Measurements from ENCODE around the gene PKIG. TPM values are rescaled to one million over a fixed set of nuclear protein-coding genes. Genes with fewer than 3 reads are reported as not detected.
A peak's percentile ranks its signal among the peaks of the same experiment; 100 is the strongest.
"Not testable (repeated sequence)": the region's sequence is repeated elsewhere in the genome, so short reads cannot be mapped to it uniquely, and the experiment has no call there.

Gene PKIG
- total RNA-seq (ENCODE audit: insufficient read depth, low replicate concordance), result 114 TPM

DNA sequence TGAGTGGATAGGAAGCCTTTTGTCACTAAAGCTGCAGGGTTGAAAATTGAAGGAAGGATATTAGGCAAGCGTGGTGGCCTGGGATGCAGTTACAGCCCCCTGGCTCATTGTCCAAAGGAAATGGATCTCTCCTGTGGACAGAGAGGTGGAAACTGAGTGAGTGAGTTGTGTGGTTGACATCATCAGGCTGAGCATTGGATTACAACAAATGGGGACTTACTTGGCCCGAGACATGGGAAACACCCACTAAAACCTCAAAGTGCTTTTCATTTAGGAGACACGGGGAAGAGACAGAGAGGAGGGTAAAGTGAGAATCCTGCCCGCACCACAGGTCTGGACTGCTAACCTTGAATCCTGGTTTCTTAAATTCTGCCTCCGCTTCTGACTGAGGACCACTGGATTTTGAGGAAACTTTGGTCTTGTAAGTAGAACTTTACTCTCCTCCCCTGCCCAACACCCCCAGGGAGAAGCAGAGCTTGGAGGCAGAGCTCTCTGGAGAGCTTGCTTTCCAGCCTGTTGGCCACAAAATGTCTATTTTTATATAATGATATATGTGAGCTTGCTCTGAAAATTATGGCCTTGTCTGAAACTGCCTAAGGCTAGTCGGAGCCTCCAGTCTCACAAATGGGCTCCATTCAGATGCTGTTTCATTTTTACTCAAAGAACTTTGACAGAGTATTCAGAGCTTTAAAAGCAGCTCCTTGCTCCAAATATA is at the start of gene PKIG:
PKIG (plus strand) TSS at position 269 of the 715 bp plus-strand sequence. CDS start 31,978 bp downstream, outside the sequence.
- peak; percentile 87 for DNase-seq (ENCODE audit: low spot score)

DNA sequence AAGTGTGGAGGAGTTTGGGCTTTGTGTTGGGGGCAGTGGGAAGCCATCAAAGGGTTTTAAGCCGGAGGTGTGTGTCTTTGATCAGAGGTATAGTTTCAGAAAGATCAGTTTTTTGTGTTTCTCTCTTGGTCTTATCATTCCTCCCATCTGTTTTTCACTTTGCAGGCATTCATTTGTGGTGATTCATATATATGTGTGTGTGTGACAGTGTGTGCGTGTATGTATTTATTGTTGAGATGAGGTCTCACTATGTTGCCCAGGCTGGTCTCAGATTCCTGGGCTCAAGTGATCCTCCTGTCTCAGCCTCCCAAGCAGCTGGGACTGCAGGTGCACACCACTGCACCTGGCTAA is 49.4 kb upstream of the PKIG start:
- DNase-seq (ENCODE audit: low spot score), result no peak

DNA sequence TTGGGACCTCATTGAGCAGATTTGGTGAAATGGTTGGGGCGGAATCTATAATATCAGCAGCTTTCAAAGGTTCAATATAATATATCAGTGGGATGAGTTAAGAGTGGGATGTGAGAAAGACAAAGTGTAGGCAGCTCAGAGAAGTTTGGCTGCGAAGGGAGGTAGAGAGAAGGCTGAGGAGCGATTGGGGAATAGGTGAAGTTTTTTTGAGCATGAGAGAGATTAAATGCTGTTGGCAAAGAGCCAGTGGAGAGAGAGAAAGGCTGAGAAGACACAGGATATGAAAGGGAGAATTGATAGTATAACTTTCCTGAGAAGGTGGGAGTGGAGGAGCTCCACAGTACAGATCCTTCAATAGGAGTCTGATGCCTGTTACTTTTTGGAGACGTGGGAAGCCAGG is 48.5 kb upstream of the PKIG start:
- no peak for DNase-seq (ENCODE audit: low spot score)

DNA sequence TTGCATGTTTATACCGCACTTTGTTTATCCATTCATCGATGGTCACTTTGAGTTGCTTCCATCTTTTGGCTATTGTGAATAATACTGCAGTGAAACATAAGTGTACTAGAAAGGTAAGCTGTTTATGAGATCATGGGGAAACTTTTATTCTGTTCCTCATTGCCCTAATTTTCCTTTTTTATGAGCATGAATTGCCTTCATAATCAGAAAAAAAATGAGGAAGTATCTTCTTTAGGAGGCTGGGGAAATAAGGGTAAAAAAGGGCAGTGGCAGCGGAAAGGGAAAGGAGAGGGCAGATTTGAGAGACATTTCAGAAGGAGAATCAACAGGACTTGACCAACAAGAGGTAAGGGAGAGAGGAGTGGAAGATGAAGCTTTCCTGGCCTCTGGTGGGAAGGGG is 46.2 kb upstream of the PKIG start:
- no peak for DNase-seq (ENCODE audit: low spot score)

DNA sequence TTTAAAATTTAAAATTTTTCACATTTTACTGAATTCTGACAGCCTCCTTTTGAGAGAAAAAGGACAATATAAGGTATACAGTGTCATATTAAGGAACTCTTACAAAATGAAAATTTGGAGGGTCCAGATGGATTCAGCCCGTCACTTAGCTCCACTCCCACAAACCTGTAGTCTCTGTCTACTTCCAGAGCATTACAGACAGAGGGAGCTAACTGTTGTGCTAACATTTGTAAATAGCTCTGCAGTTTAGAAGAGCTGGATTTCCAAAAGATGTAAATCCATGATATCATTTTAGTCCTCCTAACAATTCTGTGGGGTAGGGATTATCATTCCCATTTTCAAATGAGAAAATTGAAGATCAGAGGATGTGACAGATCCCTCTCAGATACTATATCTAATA is 44.4 kb upstream of the PKIG start:
- no peak for DNase-seq (ENCODE audit: low spot score)

DNA sequence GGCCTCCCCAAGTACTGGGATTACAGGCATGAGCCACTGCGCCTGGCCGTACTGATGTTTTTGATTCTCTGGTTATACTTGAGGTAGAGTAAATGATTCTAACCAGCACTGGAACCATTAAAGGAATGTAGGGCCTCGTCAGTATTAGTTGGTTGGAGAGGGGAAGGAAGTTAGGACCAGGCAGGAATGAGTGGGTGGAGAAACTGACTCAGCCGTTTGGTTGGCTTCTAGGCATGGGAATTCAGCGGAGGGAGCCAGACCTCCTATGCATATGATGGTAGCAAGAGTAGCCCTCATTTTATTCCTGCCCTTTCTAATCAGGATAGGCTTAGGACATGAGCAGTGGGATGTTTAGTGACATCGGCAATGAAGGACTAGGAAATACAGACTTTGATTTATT is 41.5 kb upstream of the PKIG start:
- DNase-seq (ENCODE audit: low spot score), result no peak

DNA sequence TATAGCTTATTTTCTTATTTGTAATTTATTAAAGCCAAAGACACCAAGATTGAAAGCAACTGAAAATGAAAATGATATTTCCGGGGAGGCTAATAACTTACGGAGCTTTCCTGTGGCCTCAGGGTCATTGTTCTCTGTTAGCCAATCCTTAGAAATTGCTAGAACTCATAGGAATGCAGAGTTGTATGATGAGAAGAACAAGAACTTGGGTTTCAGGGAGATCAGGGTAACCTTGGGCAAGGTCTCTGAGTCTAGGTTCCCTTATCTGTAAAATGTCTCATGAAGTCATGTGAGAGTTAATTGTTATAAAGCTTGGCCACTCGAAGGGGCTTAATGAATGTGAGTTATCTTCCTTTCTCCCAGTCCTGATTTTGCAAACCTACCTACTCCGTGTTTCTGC is 40.4 kb upstream of the PKIG start:
- no peak for DNase-seq (ENCODE audit: low spot score)

DNA sequence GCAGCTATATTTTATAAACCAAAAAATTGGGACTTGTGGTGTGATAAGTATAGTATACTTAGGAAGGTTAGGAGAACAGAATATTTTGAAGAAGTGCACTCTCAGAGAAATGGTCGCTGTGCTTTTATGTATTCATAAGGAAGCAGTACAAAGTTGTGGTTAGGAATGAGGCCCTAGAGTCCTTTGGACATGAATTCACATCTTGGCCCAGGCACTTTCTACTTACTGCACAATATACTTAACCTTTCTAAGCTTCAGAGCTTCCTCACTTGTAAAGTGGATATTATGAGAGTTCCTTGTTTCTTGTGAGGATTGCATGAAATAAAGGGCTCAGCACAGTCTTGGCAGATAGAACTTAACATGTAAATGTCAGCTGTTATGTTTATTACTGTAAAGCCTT is 39.5 kb upstream of the PKIG start:
- DNase-seq (ENCODE audit: low spot score), result peak; percentile 59

DNA sequence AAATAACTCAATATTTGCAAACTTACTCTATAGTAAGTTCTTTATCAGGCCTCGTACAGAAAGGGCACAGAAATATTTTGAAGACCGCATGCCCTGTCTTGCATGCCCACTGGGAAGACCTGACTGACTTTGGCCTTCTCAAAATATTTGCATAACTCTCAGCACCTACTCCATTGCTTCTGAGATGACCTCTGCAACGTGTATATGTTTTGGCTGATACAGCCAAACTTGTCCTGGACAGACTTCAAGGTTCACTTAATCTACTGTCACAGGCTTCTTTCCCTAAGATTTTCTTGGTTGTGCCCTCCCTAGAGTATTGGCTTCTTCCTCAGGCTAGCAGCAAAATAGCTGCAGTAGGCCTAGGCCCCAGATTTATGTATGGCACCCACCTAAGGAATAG is 39.0 kb upstream of the PKIG start:
- no peak for DNase-seq (ENCODE audit: low spot score)

DNA sequence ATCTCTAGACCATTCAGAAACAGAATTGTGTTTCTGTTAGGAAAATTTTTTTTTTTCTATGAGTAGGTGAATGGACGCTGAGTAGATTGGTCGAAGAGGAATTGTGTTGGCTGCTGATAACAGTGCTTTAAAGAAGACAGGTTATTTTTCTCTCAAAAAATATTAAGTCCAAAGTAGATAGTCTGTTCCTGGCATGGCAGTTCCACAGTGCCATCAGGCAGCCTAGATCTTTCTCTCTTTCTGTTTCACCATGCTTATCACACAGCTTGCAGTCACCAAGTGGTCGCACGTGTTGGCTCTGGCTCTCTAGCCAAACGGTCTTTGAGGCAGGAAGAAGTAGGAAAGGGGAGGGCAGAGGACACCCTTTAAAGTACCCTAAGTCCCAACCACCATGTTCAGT is 38.1 kb upstream of the PKIG start:
- DNase-seq (ENCODE audit: low spot score), result no peak

DNA sequence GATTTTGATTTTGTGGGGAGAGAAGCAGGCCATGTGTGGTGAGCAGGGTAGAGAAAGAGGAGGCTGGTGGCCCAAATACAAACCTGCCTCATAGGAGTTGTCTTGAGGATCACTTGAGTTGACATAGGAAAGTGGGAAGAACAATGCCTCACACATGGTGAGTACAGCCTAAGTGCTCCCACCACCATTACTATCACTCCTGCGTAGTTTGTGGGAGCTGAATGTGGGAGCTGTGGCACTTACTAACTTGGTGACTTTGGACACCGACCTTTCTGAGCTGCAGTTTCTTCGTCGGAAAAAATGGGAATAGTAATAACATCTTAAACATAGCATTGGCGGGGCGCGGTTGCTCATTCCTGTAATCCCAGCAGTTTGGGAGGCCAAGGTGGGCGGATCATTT is 35.0 kb upstream of the PKIG start:
- no peak for DNase-seq (ENCODE audit: low spot score)

DNA sequence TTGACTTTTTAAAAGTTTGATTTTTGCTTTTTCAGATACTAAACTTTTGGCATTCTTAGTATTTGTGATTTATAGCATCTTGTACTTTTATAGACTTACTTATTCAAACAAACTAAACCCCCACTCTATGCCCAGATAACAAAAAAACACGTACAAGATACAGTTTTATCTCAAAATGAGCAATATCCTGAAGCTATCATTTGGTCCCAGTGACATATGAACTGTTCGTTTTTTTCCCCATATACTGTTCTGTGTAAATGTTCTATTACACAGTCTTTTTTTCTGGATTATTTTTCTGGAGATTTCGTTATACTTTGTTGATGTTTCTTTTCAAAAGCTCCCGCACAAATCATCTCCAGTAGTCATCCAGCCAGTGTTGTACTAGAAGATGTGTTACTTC is 33.3 kb upstream of the PKIG start:
- peak; percentile 75 for DNase-seq (ENCODE audit: low spot score)

DNA sequence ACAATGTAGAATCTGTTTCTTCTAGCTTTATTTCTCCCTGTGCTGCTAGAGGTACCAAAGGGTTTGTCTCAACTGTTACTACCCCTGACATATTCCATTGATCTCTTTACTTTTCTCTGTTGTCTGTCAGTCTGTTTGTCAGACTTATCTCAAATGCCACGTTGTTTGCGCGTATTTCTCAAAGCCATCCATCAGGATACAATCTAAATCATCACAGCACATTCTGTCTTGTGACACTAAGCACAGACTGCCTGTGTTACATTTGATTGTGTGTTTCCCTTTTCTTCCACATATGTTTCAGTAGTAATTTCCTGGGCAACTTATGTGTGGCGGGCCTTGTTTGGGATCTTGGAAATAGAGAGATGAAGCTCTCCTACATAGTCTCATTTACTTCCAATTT is 30.3 kb upstream of the PKIG start:
- no peak for DNase-seq (ENCODE audit: low spot score)

DNA sequence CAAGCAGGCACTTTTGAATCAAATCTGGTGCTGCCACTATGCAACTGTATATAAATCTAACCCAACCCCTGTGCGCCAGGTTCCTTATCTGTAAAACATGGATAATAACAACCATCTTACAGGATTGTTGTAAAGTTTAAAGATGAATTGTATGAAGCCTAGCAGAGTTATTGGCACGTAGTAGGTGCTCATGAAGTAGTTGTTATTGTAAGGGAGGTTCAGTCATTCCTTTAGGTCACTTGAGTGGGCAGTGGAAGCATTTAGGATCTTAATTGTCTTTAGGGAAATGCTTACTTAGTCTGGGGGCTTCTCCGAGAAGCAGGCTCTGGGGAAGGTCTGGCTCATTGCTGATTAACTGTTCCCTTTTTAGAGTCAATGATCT is 29.8 kb upstream of the PKIG start:
- no peak for DNase-seq (ENCODE audit: low spot score)

DNA sequence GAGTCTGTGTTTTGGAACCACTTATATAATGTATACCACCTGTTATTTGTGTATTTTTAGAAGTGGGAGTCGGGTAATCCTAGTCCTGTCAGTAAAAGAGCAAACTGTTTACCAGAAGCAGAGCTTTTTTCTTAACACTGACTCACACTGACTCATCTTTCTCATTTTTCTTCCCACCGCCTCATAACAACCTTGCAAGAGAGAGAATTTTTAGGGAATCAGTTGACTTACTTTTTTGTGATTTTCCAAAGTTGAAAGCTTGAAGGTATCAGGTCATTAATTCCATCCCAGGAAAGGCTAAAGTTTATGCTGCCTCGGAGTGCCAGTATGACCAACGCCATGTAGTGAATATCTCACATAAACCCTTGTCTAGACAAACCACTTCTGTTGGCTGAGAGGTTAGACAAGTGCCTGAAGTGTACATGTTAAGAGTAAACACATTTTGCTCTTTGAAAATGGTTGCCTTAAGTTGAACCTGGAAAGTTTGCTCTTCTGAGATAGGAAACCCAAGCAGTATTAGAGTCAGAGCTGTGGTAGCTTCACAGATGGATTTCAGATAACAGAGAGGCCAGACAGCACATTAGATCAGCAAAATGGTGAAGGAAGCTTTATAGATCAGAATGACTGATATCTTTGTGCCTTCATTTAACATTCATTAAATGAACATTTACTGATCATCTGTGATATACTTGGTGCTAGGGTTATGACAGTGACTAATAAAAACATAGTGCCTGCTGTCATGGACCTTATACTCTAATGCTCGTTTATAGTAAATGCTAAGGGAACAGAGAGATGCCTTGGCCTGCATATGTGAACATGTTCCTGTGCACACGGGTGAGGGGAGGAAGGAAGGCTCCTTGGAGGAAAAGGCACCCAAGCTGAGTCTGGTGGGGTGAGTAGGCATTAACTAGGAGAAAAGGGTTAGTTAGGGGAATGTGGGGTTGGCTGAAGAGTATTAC is 29.1 kb upstream of the PKIG start:
- peak; percentile 76 for DNase-seq (ENCODE audit: low spot score)

DNA sequence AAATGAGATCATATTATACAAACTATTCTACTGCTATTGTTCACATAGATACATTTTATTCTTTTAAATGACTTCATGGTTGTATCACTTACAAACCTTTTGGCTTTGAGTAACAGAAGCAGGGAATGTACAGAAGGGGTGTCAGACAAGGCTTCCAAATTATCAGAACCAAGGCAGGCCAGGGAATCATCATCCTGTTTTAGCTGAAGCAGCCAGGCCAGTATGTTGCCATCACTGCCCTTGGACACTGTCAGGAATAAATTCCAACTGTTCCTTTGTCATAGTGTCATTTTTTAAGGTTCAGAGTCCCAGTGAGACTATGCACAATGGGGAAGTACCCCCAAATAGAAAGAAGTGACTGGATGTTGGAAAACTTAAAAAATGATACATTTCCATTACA is 23.1 kb upstream of the PKIG start:
- DNase-seq (ENCODE audit: low spot score), result no peak

DNA sequence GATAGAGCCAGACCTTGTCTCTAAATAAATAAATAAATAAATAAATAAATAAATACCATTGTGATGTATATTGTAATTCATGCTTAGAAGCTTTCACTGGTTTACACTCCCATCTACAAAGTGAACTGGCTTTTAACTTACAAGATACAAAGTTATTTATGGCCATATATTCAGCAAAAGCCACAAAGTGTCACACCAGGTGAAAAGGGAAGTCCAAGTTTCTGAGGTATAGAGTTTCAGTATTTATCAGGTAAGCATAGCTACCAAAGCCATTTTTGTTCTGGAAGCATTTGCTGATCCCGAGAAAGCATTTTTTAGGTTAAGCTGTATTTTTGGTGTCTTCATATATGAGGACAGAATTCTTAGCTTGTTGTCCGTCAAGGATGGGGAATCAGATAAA is 22.1 kb upstream of the PKIG start:
- DNase-seq (ENCODE audit: low spot score), result no peak

DNA sequence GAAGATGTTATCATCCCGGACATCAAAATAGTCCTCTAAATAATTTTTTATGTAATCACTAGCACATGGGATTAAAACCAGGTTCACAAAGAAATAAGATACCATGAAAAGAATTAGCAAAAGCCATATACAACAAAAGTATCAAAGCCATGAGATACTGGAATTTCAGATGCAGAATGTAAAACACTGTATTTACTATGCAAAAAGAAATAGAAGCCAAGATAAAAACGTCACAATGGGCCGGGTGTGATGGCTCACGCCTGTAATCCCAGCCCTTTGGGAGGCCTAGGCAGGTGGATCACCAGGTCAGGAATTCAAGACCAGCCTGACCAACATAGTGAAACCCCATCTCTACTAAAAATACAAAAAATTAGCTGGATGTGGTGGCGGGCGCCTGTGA is 21.6 kb upstream of the PKIG start:
- not testable (repeated sequence) for DNase-seq (ENCODE audit: low spot score)

DNA sequence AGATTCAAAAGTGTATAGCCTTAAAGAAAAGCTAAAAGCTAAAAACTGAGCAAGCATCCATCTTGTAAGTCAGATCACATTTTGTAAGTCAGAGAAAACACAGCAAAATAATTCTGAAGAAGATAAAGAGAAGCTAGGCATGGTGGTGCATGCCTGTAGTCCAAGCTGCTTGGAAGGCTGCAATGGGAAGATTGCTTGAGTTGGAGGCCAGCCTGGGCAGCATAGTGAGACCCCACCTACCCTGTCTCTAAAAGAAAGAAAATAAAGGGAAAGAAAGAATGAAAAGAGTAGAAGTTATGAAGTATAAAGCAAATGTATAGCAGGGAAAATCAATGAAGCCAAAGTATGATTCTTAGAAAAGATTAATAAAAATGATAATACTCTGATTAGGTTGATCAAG is 20.5 kb upstream of the PKIG start:
- DNase-seq (ENCODE audit: low spot score), result no peak

DNA sequence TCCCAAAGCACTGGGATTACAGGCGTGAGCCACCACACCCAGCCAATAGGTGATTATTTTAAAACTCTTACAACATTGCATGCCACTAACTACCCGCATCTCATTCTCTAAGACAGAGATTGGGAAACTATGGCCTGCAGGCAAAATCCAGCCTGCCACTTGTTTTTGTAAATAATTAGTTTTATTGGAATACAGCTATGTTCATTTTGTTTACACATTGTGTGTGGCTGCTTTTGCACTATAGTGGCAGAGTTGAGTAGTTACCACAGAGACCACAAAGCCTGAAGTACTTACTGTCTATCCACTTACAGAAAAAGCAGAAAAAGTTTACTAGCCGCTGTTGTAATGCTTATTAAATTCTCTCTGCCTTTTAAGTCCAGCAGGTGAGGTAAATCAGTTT is 16.4 kb upstream of the PKIG start:
- no peak for DNase-seq (ENCODE audit: low spot score)

DNA sequence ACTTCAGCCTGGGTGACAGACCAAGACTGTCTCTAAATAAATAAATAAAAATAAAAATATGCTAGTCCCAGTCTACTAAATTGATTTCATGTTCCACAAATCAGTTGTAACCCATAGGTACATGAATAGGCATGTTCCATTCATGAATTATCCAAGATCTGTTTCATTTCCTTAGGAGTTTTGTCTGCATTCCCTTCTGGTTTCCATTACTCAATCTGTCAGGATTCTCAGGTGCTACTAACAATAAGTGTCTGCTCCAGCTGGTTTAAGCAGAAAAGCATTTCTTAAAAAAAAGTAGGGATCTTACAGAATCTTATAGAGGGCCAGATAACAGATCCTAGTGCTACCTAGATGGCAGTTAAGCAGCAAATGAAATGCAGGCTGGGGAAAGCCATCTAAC is 15.6 kb upstream of the PKIG start:
- DNase-seq (ENCODE audit: low spot score), result no peak

DNA sequence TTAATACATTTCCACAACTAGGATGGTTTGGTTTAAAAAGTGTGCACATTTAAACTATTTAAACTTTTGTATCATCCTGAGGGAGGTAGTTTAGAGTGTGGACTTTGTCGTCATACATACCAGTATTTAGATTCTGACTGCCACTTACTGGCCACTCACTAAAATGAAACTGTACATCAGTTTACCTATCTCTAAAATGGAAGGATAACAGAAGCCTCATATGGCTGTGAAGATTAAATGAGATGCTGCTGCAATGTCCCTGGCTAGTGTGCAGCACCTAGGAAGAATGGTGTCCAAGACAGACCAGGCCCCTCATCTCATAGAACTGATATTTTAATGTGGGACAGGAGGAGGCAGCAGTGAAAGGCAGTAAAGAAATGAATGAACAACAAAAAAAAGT is 12.0 kb upstream of the PKIG start:
- no peak for DNase-seq (ENCODE audit: low spot score)

DNA sequence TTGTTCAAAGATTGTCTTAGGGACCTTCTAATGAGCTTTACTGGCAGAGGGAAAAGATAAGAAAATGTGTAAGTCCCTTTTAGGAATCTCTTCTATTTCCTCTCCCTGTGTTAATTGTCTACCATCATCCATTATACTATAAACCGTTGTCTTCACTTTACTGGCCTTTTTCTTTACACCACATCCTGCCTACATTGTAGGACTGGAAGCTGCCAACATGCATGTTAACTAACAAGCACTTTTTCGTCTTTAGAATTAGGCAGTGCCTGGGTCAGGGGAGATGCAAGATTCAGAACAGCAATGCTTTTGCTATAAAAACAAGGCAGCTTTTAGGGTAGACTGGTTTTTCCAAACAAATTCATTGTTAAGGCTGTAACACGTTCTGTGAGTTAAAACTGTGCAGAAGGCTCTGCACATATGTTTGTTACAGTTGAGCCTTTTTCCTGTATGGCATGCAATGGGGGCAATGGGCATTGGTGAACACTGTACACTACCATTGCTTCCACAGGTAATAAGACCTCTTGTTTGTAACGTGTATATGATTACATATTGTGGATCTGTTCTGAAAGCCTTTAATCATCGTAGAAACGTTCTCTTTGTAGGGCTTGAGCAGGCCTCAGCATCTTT is 10.9 kb upstream of the PKIG start:
- DNase-seq (ENCODE audit: low spot score), result no peak
